Prostate gland (tissue), 1 donor: Measurements from ENCODE around the gene PLA2G4F.

Source experiments
- POLR2A ChIP-seq: fragments of 450-650 bp; IDR thresholded peaks from one replicate; pipeline ENCODE4 v1.6.1; 2016; ENCODE audit warnings: antibody characterized with exemption, mild to moderate bottlenecking
- POLR2AphosphoS5 ChIP-seq: sonication (generic); formaldehyde crosslinking; IDR thresholded peaks from one replicate; pipeline ENCODE4 v1.6.1; 2017; ENCODE audit warnings: antibody characterized with exemption

- TF ChIP-seq POLR2AphosphoS5 (no peak), POLR2A (no peak)
Observed at GRCh38 chr15:42148808-42149492, 7.5 kb downstream of the PLA2G4F start.
